Naive thymus-derived CD4-positive, alpha-beta T cell (primary cell): ENCODE measurements around the gene USP36. TPM values are rescaled to one million over a fixed set of nuclear protein-coding genes. Genes with fewer than 3 reads are reported as not detected.
"Not testable (repeated sequence)": the region's sequence is repeated elsewhere in the genome, so short reads cannot be mapped to it uniquely, and the experiment has no call there.

Experiments
- ATAC-seq: fragments of 150-1000 bp; cut with Tn5 transposase; 2 replicates; pipeline ENCODE4 v1.10.0; 2021; ENCODE audit warnings: mild to moderate bottlenecking, moderate library complexity
- CTCF ChIA-PET: fragments of 350-600 bp; sonication (Branson Sonifier 250); formaldehyde crosslinking; loops from one replicate; lab custom pipeline; 2021; ENCODE audit warnings: antibody characterized with exemption; lab: Charles Lee
- POLR2A ChIA-PET: fragments of 350-600 bp; sonication (Branson Sonifier 250); formaldehyde crosslinking; loops from one replicate; lab custom pipeline; 2021; ENCODE audit warnings: antibody characterized with exemption, inconsistent platforms; lab: Charles Lee
- DNase-seq, 9 donors: peaks; one replicate each; pipeline versions ENCODE4 v3.0.0 to v3.0.0-alpha.2; 2020 to 2022; ENCODE audit warnings: mixed read lengths in 1 of 9
- H3K27ac ChIP-seq: one replicate; pipeline ENCODE4 v1.7.0; 2013; ENCODE audit warnings: mild to moderate bottlenecking, low read depth, low read length, moderate library complexity
- H3K27me3 ChIP-seq, 2 donors: one replicate each; pipeline ENCODE4 v1.7.0; 2013; ENCODE audit warnings: low read length in 2 of 2, mild to moderate bottlenecking in 2 of 2, moderate library complexity in 2 of 2; ENCODE audit not compliant: control insufficient read depth in 2 of 2, insufficient read depth in 2 of 2
- H3K36me3 ChIP-seq, 3 experiments: 1 replicate in 2 of 3; 2 replicates in 1 of 3; pipeline ENCODE4 v1.7.0; 2013; ENCODE audit warnings: low read length in 3 of 3, mild to moderate bottlenecking in 3 of 3, moderate library complexity in 1 of 3; ENCODE audit not compliant: insufficient read depth in 3 of 3, control insufficient read depth in 2 of 3
- H3K4me1 ChIP-seq, 2 donors: one replicate each; pipeline ENCODE4 v1.7.0; 2013; ENCODE audit warnings: low read length in 2 of 2, mild to moderate bottlenecking in 2 of 2, moderate library complexity in 1 of 2; ENCODE audit not compliant: control insufficient read depth in 2 of 2, insufficient read depth in 2 of 2
- H3K4me3 ChIP-seq: 2 replicates; pipeline ENCODE4 v1.7.0; 2013; ENCODE audit warnings: mild to moderate bottlenecking, low read length
- H3K9me3 ChIP-seq, 3 experiments: 1 replicate in 2 of 3; 2 replicates in 1 of 3; pipeline ENCODE4 v1.7.0; 2013; ENCODE audit warnings: low read length in 3 of 3; ENCODE audit not compliant: control insufficient read depth in 2 of 3
- H3K27ac Mint-ChIP-seq, 9 donors: one replicate each; pipeline ENCODE4 v1.8.0; 2020 to 2022; ENCODE audit warnings: mixed read lengths in 9 of 9, mild to moderate bottlenecking in 8 of 9, moderate library complexity in 5 of 9, inconsistent platforms in 2 of 9
- H3K27me3 Mint-ChIP-seq, 5 donors: one replicate each; pipeline ENCODE4 v1.8.0; 2021 to 2022; ENCODE audit warnings: mixed read lengths in 5 of 5, mild to moderate bottlenecking in 1 of 5
- H3K36me3 Mint-ChIP-seq, 5 donors: one replicate each; pipeline ENCODE4 v1.8.0; 2020 to 2022; ENCODE audit warnings: mixed read lengths in 5 of 5, mild to moderate bottlenecking in 3 of 5, inconsistent platforms in 1 of 5
- H3K4me1 Mint-ChIP-seq, 7 donors: one replicate each; pipeline ENCODE4 v1.8.0; 2020 to 2022; ENCODE audit warnings: mixed read lengths in 7 of 7, mild to moderate bottlenecking in 3 of 7, inconsistent platforms in 1 of 7
- H3K4me3 Mint-ChIP-seq, 10 donors: one replicate each; pipeline ENCODE4 v1.8.0; 2020 to 2022; ENCODE audit warnings: mild to moderate bottlenecking in 10 of 10, mixed read lengths in 10 of 10, moderate library complexity in 6 of 10, inconsistent platforms in 2 of 10
- H3K9me3 Mint-ChIP-seq, 11 donors: one replicate each; pipeline ENCODE4 v1.8.0; 2020 to 2022; ENCODE audit warnings: mixed read lengths in 11 of 11, mild to moderate bottlenecking in 4 of 11, inconsistent platforms in 1 of 11, moderate library complexity in 1 of 11
- intact Hi-C, 2 donors: fragments of 100-400 bp; cut with micrococcal nuclease; formaldehyde crosslinking; loops; one replicate each; pipeline ENCODE4 v1.15.1; 2023
- polyA plus RNA-seq, 2 donors: library from polyadenylated mRNA; unstranded; fragments of 300-500 nt; fragmentation: Illumina TruSeq; gene quantifications; one replicate each; pipeline ENCODE4 v1.2.3, GENCODE V29; 2021
- total RNA-seq, 6 experiments: library from RNA in 5 of 6; stranded (reverse) in 5 of 6; gene quantifications; 1 replicate in 5 of 6; 2 replicates in 1 of 6; pipeline ENCODE4 v1.2.3 and lab custom pipeline; 2021 to 2026

USP36 gene
- total RNA-seq (100 to 1,000 TPM; 107 to 414 (median 154) TPM), polyA plus RNA-seq (10 to 100 TPM; 37.4 to 46.9 TPM), total RNA-seq (lab: John Stamatoyannopoulos, UW) (365 reads per million, percentile 97 among the genes with 10 or more reads in this experiment)

DNA sequence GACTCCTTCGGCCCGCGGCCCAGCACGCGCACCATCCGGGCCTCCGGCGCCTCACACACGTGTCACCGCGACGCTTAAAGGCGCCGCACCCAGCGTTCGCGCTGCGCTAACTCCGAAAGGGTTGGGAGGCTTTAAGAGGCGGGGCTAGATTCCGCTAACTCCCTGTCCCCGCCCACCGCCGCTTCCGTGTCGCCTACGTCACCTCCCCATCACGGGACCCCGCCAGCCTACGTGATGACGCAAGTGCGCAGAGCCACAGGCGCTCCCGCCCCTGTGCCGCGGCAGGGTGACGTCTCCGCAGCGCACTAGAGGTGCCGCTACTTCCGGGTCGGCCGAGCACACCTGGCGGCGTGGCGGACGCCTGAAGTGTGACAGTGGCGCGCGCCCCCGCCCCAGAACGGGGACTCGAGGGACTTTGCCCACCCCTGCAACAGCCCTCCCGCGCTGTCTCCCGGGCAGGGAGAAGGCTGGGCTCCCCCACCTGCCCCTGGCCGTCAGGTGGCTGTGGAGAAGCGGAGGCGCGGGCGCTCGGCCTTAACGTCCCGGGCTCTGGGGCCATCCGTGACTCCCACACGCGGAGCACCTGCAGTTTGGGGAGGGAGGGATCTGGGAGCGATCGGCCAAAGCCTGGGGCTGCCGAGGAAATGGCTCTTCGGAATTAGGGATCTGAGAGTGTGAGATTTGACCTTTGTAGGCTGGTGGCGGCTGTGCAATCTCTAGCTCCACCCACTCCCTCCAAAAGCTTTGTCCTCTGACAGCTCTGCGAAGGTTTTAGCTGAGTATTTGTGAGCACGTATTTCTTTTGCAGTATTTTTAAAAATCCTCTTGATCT lies at the start of gene USP36:
Gene USP36, minus strand, starts transcription at position 35 of the 832 bp plus-strand sequence. CDS start 4,451 bp downstream, outside the sequence.
- Mint-ChIP-seq H3K4me1 (peaks cover 38 to 60% (median 49%) of the 10 kb centered on the region in 7 donors), H3K9me3 (peaks cover 0 to 4% (median 0%) of the 10 kb centered on the region in 11 donors), H3K4me3 (peak within 1 kb of the TSS; percentile 90 to 97 (median 95)), H3K27ac (peak within 1 kb of the TSS; percentile 90 to 100 (median 98)), H3K27me3 (no peaks in the 10 kb centered on the region), H3K36me3 (peaks cover 4 to 22% (median 19%) of the 10 kb centered on the region in 5 donors)
- ATAC-seq (peak; percentile 91), DNase-seq (peak; percentile 98 to 100 (median 99))
- intact Hi-C loops: loop anchor here (1.0 to 10.0 kb wide), 13 partner anchors 22 to 882 kb away; partner anchors contain the start of genes CYTH1 (in 2 of the 2), CANT1 (in 1 of the 2), TIMP2 (in 1 of the 2) and TNRC6C (in 1 of the 2)
- H3K4me3 ChIP-seq: peak within 1 kb of the TSS; percentile 80
- peaks cover 11 to 24% (median 18%) of the 10 kb centered on the region in 3 experiments for H3K36me3 ChIP-seq
- POLR2A ChIA-PET: interaction anchor here (0.6 to 1.1 kb wide), 12 partner anchors 33 to 396 kb away, joined by 3 to 5 read pairs (median 3); no protein-coding TSS in a partner anchor
- peaks cover 18 to 31% of the 10 kb centered on the region in 2 donors for H3K4me1 ChIP-seq
- H3K9me3 ChIP-seq: no peaks in the 10 kb centered on the region
- peak within 1 kb of the TSS; percentile 99 for H3K27ac ChIP-seq
- CTCF ChIA-PET: interaction anchor here (1.0 kb wide), 1 partner anchor 24 kb away, joined by 3 read pairs; no protein-coding TSS in a partner anchor
- H3K27me3 ChIP-seq: no peaks in the 10 kb centered on the region

DNA sequence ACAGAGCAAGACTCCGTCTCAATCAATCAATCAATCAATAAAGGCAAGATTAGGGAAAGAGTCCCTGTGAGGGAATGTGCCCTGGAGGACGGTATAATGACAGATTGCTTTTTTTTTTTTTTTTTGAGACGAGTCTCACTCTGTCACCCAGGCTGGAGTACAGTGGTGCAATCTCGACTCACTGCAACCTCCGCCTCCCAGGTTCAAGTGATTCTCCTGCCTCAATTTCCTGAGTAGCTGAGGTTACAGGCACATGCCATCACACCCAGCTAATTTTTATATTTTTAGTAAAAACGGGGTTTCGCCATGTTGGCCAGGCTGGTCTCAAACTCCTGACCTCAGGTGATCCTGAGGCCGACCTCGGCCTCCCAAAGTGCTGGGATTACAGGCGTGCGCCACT lies 49.5 kb upstream of the USP36 start:
- H3K9me3 ChIP-seq, H3K36me3 Mint-ChIP-seq, H3K9me3 Mint-ChIP-seq, DNase-seq, H3K4me3 ChIP-seq, H3K27me3 ChIP-seq, H3K36me3 ChIP-seq: not testable (repeated sequence)
- POLR2A ChIA-PET: interaction anchor here (1.0 kb wide), 1 partner anchor 10 kb away, joined by 3 read pairs; no protein-coding TSS in a partner anchor
- Histone ChIP-seq H3K4me1 (peaks cover 0 to 17% of the 10 kb centered on the region in 2 donors), H3K27ac (peak overlapping the region; percentile 16)
- peaks cover 19 to 43% (median 35%) of the 10 kb centered on the region in 7 donors for H3K4me1 Mint-ChIP-seq
- peak; percentile 49 for ATAC-seq
- intact Hi-C loops: loop anchor here in 1 of 2 donors (2.0 kb wide), 1 partner anchor 35 kb away; the partner anchor contains the start of gene TIMP2
- CTCF ChIA-PET: interaction anchor here (0.6 to 1.1 kb wide), 4 partner anchors 10 to 270 kb away, joined by 3 to 5 read pairs (median 4); no protein-coding TSS in a partner anchor
- H3K4me3 Mint-ChIP-seq: peak overlapping the region in 7 of 10 donors; percentile 28 to 69 (median 56)
- peak overlapping the region; percentile 49 to 96 (median 87) for H3K27ac Mint-ChIP-seq
- H3K27me3 Mint-ChIP-seq: peaks cover 0 to 11% (median 0%) of the 10 kb centered on the region in 5 donors

DNA sequence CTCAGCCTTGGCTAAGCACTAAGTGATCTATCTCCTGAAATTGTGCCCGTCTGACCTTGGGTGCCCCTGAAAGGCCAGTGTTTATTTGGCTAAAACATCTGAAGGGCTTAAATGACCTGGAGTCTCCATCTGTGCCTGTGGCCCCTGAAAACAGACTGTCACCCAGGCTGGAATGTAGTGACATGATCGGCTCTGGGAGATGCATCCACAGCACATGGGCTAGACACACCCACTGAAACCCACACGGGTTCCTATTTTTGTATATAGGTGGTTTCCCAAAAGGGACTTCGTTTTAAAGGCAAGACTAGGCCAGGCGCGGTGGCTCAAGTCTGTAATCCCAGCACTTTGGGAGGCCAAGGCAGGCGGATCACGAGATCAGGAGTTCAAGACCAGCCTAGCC lies 48.9 kb upstream of the USP36 start:
- peaks cover 19 to 43% (median 35%) of the 10 kb centered on the region in 7 donors for H3K4me1 Mint-ChIP-seq
- Histone ChIP-seq H3K27ac (peak overlapping the region; percentile 16), H3K4me1 (peaks cover 0 to 17% of the 10 kb centered on the region in 2 donors), H3K9me3 (no peaks in the 10 kb centered on the region), H3K36me3 (no peaks in the 10 kb centered on the region), H3K4me3 (no peak overlapping the region), H3K27me3 (no peaks in the 10 kb centered on the region)
- DNase-seq: peak in 1 of 9 donors; percentile 46
- intact Hi-C loops: no loop called here
- CTCF ChIA-PET: interaction anchor here (0.6 kb wide), 1 partner anchor 271 kb away, joined by 5 read pairs; no protein-coding TSS in a partner anchor
- POLR2A ChIA-PET: no interaction called here
- peaks cover 0 to 11% (median 0%) of the 10 kb centered on the region in 5 donors for H3K27me3 Mint-ChIP-seq
- H3K27ac Mint-ChIP-seq: peak overlapping the region; percentile 19 to 96 (median 67)
- ATAC-seq: peak; percentile 68
- H3K4me3 Mint-ChIP-seq: peak overlapping the region in 5 of 10 donors; percentile 30 to 54 (median 43)
- H3K9me3 Mint-ChIP-seq: no peaks in the 10 kb centered on the region
- no peaks in the 10 kb centered on the region for H3K36me3 Mint-ChIP-seq

DNA sequence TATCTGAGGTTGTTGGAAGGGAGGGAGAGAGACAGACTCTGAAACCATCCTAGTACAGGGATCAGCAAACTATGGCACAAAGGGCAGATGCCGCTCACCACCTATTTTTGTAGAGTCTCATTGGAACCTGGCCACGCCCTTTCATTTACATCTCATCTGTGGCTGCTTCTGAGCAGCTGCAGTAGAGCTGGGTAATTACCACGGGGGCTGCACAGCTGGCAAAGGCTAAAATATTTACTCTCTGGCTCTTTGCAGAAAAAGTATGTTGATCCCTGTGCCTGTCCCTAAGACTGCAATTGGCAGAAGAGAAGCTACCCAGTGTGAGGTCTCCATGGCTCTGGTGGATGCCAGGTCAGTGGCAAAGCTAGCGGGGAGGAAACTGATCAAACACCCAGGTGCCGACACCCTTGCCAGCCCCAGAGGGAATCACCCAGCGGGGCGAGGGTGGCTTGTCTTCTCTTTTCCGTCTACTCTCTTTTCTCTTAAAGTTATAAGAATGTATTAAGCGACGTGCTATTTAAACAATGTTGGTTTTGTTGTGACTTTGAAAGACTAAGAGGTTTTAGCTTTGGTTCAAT lies 48.4 kb upstream of the USP36 start:
- Mint-ChIP-seq H3K9me3 (no peaks in the 10 kb centered on the region), H3K4me1 (peaks cover 19 to 43% (median 35%) of the 10 kb centered on the region in 7 donors), H3K27me3 (peaks cover 0 to 11% (median 0%) of the 10 kb centered on the region in 5 donors), H3K36me3 (no peaks in the 10 kb centered on the region), H3K27ac (peak overlapping the region in 7 of 9 donors; percentile 28 to 96 (median 83)), H3K4me3 (peak overlapping the region in 7 of 10 donors; percentile 30 to 63 (median 43))
- ATAC-seq (no peak), DNase-seq (peak in 1 of 9 donors; percentile 9)
- Histone ChIP-seq H3K27me3 (no peaks in the 10 kb centered on the region), H3K4me1 (peaks cover 0 to 17% of the 10 kb centered on the region in 2 donors), H3K36me3 (no peaks in the 10 kb centered on the region), H3K4me3 (no peak overlapping the region), H3K9me3 (no peaks in the 10 kb centered on the region), H3K27ac (peak overlapping the region; percentile 16)
- intact Hi-C loops: no loop called here
- POLR2A ChIA-PET: no interaction called here
- CTCF ChIA-PET: no interaction called here

DNA sequence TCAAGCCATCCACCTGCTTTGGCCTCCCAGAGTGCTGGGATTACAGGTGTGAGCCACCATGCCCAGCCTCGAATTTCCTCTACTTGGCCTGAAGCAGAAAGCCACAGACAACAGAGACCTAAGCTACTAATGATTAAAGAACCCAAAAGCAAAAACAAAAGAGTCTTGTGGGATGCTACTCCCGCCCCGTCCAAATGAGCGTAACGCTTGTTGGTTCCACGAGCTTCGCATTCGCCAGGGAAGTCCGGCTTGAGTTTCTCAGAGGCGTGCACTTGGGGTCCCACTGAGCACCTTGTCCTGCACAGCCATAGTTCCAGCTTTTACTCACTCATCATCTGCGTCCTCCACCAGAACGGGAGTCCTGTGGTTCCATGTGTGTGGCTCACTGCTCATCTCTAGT lies 46.3 kb upstream of the USP36 start:
- H3K4me1 Mint-ChIP-seq: peaks cover 19 to 49% (median 41%) of the 10 kb centered on the region in 7 donors
- H3K27me3 ChIP-seq: no peaks in the 10 kb centered on the region
- no peak overlapping the region for H3K27ac ChIP-seq
- peaks cover 0 to 26% of the 10 kb centered on the region in 2 donors for H3K4me1 ChIP-seq
- no peak overlapping the region for H3K4me3 ChIP-seq
- no peak for DNase-seq
- intact Hi-C loops: no loop called here
- ChIA-PET CTCF (no interaction called here), POLR2A (no interaction called here)
- no peaks in the 10 kb centered on the region for H3K9me3 ChIP-seq
- no peaks in the 10 kb centered on the region for H3K36me3 ChIP-seq
- no peaks in the 10 kb centered on the region for H3K36me3 Mint-ChIP-seq
- H3K4me3 Mint-ChIP-seq: no peak overlapping the region
- ATAC-seq: no peak
- peaks cover 0 to 13% (median 0%) of the 10 kb centered on the region in 5 donors for H3K27me3 Mint-ChIP-seq
- peak overlapping the region in 2 of 9 donors; percentile 58 to 87 for H3K27ac Mint-ChIP-seq
- H3K9me3 Mint-ChIP-seq: no peaks in the 10 kb centered on the region

DNA sequence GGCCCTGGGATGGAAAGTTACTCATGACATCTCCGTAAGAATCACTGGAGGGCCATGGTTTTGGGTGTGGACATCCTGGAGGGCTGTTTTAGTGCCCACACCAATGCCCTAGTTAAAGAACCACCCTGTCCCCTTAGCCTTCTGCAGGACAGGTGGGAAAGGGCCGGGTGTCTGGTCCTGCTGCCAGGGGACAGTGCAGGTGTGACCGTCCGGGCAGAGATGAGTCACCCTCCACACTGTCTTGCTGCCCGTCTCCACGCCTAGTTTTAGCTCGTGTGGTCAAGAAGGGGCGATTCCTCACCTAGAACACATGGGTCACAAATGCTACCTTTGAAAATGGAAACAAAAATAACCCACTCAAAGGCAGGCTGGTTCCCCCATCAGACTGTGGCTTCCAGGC lies 45.3 kb upstream of the USP36 start:
- Histone ChIP-seq H3K4me1 (peaks cover 0 to 22% of the 10 kb centered on the region in 2 donors), H3K9me3 (no peaks in the 10 kb centered on the region), H3K27ac (no peak overlapping the region), H3K27me3 (no peaks in the 10 kb centered on the region), H3K4me3 (no peak overlapping the region), H3K36me3 (no peaks in the 10 kb centered on the region)
- Mint-ChIP-seq H3K36me3 (no peaks in the 10 kb centered on the region), H3K4me1 (peaks cover 10 to 39% (median 32%) of the 10 kb centered on the region in 7 donors), H3K4me3 (no peak overlapping the region), H3K27me3 (peaks cover 0 to 13% (median 0%) of the 10 kb centered on the region in 5 donors), H3K9me3 (no peaks in the 10 kb centered on the region), H3K27ac (no peak overlapping the region)
- CTCF ChIA-PET: no interaction called here
- DNase-seq (no peak), ATAC-seq (no peak)
- intact Hi-C loops: no loop called here
- POLR2A ChIA-PET: no interaction called here
